A204.1 (cell line): ENCODE measurements around the gene AMIGO2.
"Not testable (repeated sequence)": the region's sequence is repeated elsewhere in the genome, so short reads cannot be mapped to it uniquely, and the experiment has no call there.

ENCODE experiments used
- FAIRE-seq: peaks from 2 replicates; lab custom pipeline; 2012; peaks lifted over from hg19 to GRCh38; lab: Jason Lieb, UNC

The AMIGO2 gene, protein sequence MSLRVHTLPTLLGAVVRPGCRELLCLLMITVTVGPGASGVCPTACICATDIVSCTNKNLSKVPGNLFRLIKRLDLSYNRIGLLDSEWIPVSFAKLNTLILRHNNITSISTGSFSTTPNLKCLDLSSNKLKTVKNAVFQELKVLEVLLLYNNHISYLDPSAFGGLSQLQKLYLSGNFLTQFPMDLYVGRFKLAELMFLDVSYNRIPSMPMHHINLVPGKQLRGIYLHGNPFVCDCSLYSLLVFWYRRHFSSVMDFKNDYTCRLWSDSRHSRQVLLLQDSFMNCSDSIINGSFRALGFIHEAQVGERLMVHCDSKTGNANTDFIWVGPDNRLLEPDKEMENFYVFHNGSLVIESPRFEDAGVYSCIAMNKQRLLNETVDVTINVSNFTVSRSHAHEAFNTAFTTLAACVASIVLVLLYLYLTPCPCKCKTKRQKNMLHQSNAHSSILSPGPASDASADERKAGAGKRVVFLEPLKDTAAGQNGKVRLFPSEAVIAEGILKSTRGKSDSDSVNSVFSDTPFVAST

DNA sequence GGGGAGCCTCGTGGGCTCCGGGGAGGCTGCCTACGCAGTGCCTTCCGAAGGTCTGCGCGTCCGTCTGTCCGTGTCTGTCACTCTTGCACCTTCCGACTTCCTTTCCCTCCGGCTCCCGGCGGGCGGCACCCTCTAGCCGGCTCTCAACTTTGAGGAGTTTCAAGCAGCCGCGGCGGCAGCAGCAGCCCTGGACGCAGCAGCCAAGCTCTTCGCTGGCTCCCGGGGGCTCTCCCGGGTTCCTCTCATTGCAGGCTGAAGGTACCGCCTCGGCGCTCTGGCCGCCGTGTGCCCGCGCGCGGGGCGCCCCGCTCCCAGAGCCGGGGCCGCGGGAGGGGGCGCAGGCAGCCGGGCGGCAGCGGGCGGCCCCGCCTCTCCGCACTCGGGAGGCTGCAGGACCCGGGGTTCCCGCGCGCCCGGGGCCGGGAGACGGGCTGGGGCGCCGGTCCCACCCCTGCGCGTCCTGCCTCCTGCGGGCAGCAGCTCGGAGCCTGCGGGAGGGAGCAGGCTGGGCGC lies at the start of gene AMIGO2, which contains the start of gene PCED1B:
TSS of gene AMIGO2 (minus strand) at position 492 of the 513 bp plus-strand sequence. CDS start 957 bp downstream, outside the sequence.
TSS of gene PCED1B (plus strand) at position 154 of the 513 bp plus-strand sequence. CDS start 155,443 bp downstream, outside the sequence.
- no peak for FAIRE-seq

DNA sequence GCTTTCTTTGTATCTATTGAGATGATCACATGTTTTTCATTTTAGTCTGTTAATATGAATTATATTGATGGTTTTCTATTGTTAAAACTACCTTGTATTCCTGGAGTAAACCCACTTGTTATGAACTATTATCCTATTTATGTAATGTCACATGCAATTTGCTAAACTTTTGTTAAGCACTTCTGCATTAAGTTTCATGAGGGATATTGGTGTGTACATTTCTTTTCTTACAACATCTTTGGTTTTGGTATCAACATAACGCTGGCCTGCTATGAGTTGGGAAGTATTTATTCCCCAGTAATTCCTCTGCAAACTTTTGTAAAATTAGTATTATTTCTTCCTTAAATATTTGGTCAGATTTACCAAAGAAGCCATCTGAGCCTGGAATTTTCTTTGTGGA lies 46.5 kb upstream of the AMIGO2 start:
- no peak for FAIRE-seq

DNA sequence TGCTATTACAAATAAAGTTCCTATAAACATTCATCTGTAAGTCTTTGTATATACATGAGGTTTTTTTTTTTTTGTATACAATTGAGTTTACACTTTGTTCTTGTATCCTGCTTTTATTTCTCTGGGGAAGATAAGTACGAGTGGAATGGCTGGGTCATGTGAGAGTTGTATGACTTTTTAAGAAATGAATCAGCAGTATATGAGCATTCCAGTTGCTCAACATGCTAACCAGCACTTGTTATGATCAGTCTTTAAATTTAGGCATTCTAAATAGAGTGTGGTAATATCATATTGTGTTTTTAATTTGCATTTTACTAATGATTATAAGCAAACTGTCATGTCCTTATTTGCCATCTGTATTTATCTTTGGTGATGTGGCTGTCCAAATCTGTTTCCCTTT lies 44.7 kb upstream of the AMIGO2 start:
- no peak for FAIRE-seq

DNA sequence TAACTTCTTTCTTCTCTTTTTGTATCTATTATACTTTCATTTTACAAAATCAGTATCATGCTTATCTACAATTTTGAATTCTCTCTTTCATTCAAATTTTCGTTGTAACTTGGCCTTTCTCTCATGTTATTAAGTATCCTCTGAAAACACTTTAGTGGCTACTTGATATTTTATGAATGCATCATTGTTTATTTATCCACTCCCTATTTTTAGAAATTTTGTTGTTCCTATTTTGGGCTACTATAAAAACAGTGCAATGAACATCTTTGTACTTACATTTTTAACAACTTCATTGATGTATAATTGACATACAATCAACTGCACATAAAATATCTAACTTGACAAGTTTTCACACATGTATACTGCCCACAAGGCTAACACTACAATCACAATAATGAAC lies 44.0 kb upstream of the AMIGO2 start:
- FAIRE-seq: peak; percentile 14

DNA sequence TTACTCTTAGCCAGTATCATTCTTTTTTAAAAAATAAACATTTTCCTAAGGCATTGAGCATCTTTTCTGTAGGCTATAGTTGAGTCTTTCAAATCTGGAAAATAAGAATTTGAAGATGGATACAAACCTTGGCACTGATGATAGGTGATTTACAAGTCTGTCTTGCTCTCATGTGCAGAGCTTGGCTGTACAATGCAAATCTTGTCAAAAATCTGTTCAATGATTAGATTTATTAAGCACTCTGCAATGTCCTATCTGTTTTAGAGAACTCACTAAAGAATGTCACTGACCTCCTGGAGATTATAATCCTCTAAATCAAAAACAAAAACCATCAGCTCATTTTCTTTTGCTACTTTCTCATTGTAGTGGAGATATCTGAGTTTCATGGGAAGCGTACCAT lies 42.8 kb upstream of the AMIGO2 start:
- no peak for FAIRE-seq

DNA sequence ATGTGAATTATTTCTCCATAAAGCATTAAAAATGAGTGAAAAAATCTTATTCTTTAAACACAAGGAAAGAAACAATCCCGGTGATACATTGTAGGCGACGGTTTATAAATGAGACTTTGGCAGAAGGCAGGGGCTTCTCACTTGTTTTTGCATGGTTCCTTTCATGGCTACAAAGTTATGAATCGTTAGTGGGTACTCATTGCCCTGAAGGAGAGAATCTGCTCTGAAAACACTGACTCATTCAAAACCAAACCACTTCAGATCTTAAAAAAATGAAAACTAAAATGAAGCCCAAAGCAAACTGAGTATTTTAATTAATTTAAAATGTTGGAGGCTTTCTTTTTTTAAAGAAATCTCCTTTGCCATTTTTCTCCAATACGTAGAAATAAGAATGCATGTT lies 41.4 kb upstream of the AMIGO2 start:
- FAIRE-seq: no peak

DNA sequence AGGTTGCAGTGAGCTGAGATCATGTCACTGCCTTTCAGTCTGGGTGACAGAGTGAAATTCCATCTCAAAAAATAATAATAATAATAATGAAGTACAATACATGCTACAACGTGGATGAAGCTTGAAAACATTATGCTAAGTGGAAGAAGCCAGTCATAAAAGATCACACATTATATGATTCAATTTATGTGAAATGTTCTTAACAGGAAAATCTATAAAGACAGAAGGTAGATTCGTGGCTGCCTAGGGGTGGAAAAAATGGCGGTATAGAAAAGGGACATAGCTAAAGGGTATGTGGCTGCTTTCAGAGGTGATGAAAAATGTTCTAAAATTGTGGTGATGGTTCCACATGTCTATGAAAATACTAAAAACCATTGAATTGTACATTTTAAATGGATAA lies 41.0 kb upstream of the AMIGO2 start:
- no peak for FAIRE-seq

DNA sequence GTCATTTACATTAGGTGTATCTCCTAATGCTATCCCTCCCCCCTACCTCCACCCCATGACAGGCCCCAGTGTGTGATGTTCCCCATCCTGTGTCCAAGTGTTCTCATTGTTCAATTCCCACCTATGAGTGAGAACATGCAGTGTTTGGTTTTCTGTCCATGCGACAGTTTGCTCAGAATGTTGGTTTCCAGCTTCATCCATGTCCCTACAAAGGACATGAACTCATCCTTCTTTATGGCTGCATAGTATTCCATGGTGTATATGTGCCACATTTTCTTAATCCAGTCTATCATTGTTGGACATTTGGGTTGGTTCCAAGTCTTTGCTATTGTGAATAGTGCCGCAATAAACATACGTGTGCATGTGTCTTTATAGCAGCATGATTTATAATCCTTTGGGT lies 37.5 kb upstream of the AMIGO2 start:
- FAIRE-seq: not testable (repeated sequence)

DNA sequence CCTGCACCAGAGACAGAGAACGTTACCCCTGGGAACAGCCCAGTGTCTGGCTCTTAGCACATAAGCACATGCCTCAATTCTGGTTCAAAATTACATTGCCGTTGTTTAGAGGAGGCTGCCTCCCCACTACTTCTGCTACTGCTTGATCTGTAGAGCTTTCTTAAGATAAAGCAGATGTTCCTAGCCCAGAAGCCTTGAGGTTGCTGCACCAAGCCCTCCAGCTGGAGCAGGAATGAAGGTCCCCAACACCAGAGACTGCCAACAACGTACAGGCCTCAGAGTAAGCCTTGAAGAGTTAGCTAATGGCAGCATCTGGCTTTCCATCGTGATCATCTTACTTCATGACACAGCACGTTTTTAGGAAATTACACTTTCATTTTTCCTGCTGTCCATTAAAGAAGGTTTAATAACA lies 34.7 kb upstream of the AMIGO2 start:
- no peak for FAIRE-seq

DNA sequence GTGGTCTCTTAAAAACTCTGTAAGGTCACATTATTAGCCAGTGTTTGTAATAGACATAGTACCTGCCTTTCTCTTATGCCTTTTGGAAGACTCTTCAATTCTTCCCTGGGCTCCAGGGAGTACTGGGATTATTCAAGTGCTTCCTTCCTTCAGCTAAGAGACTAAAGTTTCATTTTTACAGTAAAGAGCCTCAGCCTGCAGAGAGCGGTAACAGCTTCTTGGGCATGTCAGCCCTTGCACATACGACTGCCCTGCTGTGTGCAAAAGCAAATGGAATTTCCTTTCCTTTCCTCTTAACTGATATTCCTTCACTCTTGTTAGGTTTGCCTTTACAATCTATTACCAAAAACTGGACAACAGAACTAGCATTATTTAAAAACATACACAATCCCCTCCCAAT lies 32.9 kb upstream of the AMIGO2 start:
- no peak for FAIRE-seq

DNA sequence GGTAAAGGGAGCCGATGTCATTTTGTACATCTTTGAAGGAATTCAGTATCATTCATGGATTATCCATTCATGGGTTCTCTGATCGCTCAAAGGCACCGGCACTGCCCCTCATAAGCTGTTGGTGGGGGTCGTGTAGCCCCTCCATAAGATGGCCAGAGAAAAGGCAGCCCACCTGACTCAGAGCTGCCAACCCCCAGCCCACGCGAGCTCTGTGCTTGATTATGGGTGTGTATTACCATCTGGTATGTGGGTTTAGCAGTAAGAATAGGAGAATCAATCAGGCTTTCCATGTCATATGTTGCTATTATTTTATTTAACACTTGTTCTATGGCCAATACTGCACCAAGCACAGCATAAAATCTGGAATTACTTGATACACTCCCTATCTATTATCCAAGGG lies 32.1 kb upstream of the AMIGO2 start:
- no peak for FAIRE-seq

DNA sequence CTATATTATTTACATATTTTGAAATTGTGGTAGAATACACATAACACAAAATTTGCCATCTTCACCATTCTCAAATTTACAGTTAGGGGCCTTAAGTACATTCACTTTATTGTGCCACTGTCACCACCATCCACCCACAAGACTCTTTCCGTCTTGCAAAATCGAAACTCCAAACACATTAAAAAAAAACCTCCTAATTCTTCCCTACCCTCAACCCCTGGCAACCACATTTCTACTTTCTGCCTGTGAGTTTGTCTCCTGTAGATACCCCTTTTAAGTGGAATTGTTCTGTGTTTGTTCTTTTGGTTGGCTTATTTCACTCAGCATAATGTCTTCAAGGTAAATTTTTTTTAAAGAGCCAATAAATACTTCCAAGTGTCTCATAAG lies 31.6 kb upstream of the AMIGO2 start:
- FAIRE-seq: no peak

DNA sequence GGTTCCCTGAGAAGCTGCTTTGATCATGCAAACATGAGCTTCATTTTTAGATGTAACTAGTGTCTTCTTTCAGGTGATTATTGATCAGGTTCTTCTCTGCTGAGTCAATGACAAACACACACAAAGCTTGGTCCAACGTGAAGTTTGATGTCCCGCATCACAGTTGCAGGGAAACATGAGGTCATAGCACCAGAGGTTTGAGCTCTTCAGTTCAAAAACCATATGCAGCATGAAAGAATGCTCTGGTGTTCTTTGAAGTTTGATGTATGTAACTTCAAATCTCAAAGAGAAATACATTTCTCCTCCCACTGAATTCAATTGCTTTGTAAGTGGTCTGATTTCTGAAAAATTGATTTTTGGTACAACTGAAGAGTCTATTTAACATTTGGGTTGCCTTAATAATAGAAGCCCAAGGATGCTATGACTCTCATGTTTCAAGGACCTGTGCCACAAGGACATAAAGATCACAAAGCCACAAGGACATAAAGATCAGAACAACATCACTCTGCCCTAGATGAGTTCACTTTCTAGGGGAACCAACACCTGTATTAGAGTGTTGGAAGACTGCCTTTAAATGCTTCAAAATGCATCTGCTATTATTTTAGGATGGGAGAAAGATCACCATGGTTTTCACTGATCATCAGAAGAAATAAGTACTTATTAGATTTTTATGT lies 31.1 kb upstream of the AMIGO2 start:
- no peak for FAIRE-seq

DNA sequence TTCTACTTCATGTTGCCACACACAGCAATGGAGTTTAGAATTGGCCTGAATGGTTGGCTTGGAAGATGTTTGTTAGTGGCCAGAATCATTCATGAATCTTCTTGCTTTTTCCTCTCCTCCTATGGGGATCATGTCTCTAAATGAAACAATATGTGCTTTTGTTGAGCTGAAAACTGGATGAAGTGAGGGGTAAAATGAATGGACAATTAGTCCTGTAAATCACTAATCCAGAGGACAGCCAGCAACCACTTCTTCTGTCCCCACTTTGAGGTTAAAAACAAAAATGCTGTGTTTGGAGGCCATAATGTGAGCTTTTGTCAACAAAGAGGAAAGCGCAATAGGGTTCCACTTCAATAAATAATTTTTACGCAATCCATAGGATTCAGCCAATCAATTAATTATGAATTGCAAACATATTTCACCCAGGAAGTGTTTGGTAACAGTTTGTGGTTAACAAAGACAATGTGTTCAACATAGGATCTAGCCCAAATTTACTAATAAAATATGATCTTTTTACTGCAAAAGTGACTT lies 30.3 kb upstream of the AMIGO2 start:
- FAIRE-seq: no peak

DNA sequence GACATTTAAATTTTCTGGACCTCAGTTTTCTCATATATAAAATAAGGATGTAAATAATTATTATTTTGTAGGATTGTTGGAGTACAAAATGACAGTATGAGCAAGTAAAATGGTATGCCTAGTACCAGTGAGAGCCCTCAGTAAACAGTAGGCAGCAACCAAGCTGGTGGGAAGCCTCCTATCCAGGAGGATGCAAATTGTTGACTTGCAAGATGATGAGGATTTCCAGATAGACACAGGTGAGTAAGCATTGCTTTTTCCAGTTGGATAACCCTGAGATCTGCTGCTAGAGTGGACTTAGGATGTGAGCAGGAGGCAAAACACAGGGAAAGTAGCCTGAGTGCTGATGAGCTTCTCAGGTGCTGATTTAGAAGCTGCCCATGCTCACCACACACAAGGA lies 28.2 kb upstream of the AMIGO2 start:
- FAIRE-seq: no peak

DNA sequence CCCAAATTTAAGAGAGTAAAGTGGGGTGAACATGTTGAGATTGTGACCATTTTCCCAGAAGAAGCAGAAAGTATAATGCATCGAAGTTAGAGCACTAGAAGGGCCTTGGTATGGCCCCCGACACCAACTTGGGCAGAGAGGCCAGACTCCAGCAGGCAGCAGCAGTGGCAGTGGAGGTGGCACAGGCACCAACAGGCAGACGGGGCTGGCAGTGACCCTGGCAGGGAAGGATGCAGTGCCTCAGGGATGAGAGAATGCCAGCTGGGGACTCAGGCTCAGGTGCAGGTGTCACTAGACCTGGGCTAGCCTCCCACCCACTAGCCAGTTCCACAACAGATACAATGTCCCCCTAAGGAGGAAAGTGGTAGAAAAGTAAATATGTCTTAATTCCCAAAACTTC lies 27.7 kb upstream of the AMIGO2 start:
- no peak for FAIRE-seq

DNA sequence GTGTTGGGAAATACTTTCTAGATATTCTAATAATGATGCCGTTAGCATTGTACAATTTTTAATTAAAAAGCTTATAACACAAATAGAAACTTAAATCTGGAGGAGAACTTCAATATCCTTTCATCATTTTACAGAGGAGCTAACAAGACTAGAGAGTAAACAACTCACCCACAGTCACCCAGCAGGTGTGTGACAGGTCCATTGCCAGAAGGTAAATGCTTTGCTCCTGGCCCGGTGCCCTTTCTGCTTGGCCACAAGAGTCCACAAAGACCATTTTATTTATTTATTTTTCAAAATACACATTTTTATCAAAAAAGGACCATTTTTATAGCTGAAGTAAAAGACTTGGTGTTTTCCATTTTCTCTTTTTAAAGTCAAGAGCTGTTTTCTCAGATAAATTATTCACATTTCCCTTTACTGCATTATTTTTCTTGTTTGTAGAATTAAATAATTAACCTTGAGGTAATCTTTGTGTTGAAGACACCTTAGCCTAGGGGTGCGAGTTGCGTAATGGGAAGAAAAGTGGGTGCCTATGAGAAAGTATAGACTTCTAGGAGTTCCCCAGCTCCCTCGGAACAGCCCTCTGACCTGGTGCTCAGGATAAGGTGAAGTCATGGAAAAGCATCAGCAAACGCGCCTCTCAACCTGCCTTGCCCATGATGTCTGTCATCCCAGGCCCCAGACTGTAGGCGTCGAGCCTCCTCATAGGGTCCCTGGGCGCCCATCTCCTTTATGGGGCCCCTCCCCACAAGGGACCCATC lies 26.3 kb upstream of the AMIGO2 start:
- FAIRE-seq: no peak

DNA sequence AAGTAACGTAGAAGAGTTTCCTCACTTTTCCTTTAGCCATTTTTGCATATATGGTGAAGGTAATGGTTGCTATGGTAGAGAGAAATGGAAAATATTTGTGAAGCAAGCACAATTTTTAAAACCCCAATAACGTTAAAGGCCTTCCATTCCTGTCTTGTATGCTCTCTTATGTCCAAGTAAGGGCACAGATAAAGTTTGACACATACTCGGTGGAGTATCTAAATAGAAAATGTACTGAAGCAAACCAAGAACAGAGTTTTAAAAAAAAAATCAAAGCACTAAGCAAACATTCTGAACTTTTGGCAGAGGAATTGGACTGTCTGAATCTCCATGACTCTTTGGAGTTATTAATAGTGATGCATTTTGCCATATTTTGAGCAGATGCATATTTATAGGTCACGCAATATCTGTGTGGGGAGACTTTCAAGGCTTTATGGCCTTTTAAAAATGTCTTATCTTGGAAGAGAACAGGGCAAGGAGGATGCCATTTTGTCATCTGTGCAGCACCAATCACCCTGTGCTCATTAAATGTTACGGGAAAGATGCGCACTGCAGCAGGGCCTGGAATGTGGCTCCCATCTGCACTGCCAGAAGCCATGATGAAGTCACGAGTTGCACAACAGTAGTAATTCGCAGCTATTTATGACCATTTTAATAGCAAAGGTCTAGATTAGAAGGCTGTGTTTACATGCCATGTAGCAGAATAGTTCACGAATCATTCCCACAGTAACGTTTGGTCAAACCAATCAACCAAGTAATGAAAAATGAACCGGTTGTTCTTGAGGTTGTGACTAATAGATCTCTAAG lies 23.3 kb upstream of the AMIGO2 start:
- FAIRE-seq: no peak

DNA sequence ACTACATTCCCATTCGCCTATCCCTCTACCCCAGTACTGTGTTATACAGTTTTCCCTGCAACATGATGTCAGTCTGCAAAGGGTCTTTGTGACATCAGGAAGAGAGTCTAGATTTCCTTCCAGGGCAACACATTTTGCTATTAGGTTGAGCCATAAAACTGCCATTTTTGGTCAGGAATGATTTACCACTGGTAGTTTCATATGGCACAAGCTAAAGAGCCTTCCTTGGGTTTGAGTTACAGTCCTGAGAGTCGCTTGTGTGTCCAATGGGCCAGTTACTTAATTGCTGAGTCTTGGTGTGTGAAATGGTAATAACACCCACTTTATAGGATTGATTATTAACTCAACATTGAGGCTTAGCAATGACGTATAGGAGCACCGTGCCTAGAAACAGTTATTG lies 22.6 kb upstream of the AMIGO2 start:
- no peak for FAIRE-seq

DNA sequence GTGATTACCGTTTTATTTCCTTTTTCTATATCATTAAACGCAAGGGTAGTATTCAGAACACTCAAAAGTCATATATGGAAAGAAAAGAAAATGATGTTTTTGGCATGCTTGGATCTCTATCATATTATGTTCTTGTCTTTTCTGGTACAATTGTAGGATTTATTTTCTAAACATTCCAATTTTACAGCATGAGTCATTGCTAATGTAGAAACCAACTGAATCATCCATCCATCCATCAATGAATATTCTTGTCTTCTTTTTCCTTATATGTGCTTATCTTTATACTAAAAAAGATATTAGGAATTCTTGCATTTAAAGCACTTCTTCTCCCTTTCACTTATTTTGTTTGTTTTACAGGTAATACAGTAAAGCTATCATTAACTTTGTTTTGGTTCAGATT lies 20.4 kb upstream of the AMIGO2 start:
- FAIRE-seq: peak; percentile 25

DNA sequence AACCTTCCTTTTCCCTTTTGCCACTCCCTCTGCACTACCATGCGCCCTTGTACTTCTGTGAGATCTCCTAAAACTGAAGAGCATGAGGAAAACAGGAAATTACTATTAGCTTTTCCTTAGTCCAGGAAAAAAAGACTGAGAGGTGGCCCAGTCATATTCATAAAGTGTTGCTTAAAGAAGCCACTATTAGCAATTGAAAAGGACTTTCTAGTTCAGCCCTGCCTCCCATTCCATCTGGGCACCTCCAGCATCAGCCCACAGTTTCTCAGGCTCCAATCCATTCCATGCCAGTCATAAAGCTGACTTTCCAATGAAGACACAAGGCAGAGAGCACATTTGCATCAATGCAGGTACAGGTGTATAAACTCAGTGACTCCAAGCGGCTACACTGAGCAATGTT lies 19.9 kb upstream of the AMIGO2 start:
- no peak for FAIRE-seq
